Measurements from ENCODE around the gene TTC3.

DNA sequence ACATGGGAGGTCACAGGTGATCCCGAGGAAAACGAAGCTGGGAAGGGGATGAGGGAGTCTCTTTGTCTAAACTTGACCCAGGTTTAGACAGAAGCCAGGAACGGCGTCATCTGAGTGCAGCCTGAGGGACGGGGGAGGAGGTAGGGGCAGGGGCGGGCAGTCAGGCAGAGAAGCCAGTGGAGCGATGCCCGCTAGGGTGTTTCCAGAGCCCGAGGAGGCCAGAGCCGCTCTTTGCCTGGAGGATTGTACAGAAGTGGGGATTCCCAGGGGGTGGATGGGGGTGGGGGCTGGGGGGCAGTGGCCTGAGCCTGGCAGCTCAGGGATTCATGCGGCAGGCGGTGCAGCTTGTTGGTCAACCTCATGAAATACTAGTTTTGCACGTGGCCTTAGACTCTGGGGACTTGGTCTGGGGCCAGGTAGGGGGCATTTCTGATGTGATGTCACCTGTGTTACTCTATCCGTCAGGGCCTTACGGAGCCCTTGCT lies 135.7 kb downstream of the TTC3 start:
- TF ChIP-seq, protein P1, sequence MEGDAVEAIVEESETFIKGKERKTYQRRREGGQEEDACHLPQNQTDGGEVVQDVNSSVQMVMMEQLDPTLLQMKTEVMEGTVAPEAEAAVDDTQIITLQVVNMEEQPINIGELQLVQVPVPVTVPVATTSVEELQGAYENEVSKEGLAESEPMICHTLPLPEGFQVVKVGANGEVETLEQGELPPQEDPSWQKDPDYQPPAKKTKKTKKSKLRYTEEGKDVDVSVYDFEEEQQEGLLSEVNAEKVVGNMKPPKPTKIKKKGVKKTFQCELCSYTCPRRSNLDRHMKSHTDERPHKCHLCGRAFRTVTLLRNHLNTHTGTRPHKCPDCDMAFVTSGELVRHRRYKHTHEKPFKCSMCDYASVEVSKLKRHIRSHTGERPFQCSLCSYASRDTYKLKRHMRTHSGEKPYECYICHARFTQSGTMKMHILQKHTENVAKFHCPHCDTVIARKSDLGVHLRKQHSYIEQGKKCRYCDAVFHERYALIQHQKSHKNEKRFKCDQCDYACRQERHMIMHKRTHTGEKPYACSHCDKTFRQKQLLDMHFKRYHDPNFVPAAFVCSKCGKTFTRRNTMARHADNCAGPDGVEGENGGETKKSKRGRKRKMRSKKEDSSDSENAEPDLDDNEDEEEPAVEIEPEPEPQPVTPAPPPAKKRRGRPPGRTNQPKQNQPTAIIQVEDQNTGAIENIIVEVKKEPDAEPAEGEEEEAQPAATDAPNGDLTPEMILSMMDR (IDR thresholded peaks at IDR 0.05) = no peak
- TF ChIP-seq POLR2AphosphoS5 (IDR thresholded peaks at IDR 0.05) = no peak
- no peak for TF ChIP-seq POLR2A (IDR thresholded peaks at IDR 0.05)
